ENCODE data around the gene SLFN12. TPM values are rescaled to one million over a fixed set of nuclear protein-coding genes. Genes with fewer than 3 reads are reported as not detected.

The SLFN12 gene
- total RNA-seq, 1 experiment from 2014 or later = 12.7 TPM

GRCh38 chr17:35447499-35447898 is 15.2 kb upstream of the SLFN12 start (continued):
- TF ChIP-seq PREB (CRISPR knock-in tag; IDR thresholded peaks at IDR 0.05; ENCODE audit: borderline replicate concordance) (no peak), MLX (CRISPR knock-in tag; IDR thresholded peaks at IDR 0.05) (no peak)

- Mint-ChIP-seq H3K36me3 (no peaks in the 10 kb centered on the region), H3K4me3 (no peak overlapping the region), H3K27ac (no peak overlapping the region), H3K27me3 (ENCODE audit: low read depth) (peaks cover 93% of the 10 kb centered on the region), H3K9me3 (no peaks in the 10 kb centered on the region), H3K4me1 (peaks cover 31% of the 10 kb centered on the region)
- POLR2A ChIA-PET = no interaction called here
- CTCF ChIA-PET = interaction anchor here (0.6 to 1.0 kb wide), 2 partner anchors 101 to 1495 kb away, joined by 3 read pairs; no protein-coding TSS in a partner anchor
- DNase-seq (ENCODE audit: low spot score) = no peak
- ATAC-seq = no peak
- TF ChIP-seq ZNF138 (CRISPR knock-in tag; conservative IDR thresholded peaks at IDR 0.05) (no peak), E2F1 (CRISPR knock-in tag; IDR thresholded peaks at IDR 0.05) (no peak), TCF7 (CRISPR knock-in tag; IDR thresholded peaks at IDR 0.05; ENCODE audit: low read depth) (no peak), AR (CRISPR knock-in tag; IDR thresholded peaks at IDR 0.05) (no peak), EMX1 (CRISPR knock-in tag; IDR thresholded peaks at IDR 0.05) (no peak), ZNF416 (CRISPR knock-in tag; IDR thresholded peaks at IDR 0.05) (no peak), ZBTB43 (CRISPR knock-in tag; IDR thresholded peaks at IDR 0.05) (no peak), AFF4 (CRISPR knock-in tag; IDR thresholded peaks at IDR 0.05; ENCODE audit: borderline replicate concordance) (no peak), TP53 (CRISPR knock-in tag; IDR thresholded peaks at IDR 0.05) (no peak), NR2C2 (CRISPR knock-in tag; IDR thresholded peaks at IDR 0.05) (no peak), NR3C1 (CRISPR knock-in tag; conservative IDR thresholded peaks at IDR 0.05; ENCODE audit: low read depth) (no peak), RORB (CRISPR knock-in tag; IDR thresholded peaks at IDR 0.05) (no peak), IRF1 (CRISPR knock-in tag; IDR thresholded peaks at IDR 0.05) (no peak)
Measured at GRCh38 chr17:35438433-35438832, 6.1 kb upstream of the SLFN12 start.
